SJSA1 (cell line): Measurements from ENCODE around the gene C4B. TPM values are rescaled to one million over a fixed set of nuclear protein-coding genes. Genes with fewer than 3 reads are reported as not detected.
"Not testable (repeated sequence)": the region's sequence is repeated elsewhere in the genome, so short reads cannot be mapped to it uniquely, and the experiment has no call there.

Source experiments
- DNase-seq, 2 experiments: peaks; one replicate each; pipeline ENCODE4 v3.0.0-alpha.2; 2015 to 2020; ENCODE audit warnings: low spot score in 2 of 2, low read depth in 1 of 2
- H3K27ac ChIP-seq: fragments of 250-450 bp; sonication (Bioruptor Pico); 2 replicates; pipeline ENCODE4 v1.5.1; 2020; ENCODE audit warnings: mild to moderate bottlenecking, moderate library complexity
- H3K27me3 ChIP-seq: fragments of 250-450 bp; sonication (Bioruptor Pico); replicated peaks from 2 replicates; pipeline ENCODE4 v1.5.1; 2020; ENCODE audit warnings: mild to moderate bottlenecking, moderate library complexity
- H3K36me3 ChIP-seq: fragments of 250-450 bp; sonication (Bioruptor Pico); 2 replicates; pipeline ENCODE4 v1.5.1; 2020; ENCODE audit warnings: mild to moderate bottlenecking
- H3K4me1 ChIP-seq: fragments of 250-450 bp; sonication (Bioruptor Pico); replicated peaks from 2 replicates; pipeline ENCODE4 v1.6.1; 2021; ENCODE audit warnings: mild to moderate bottlenecking
- H3K4me3 ChIP-seq: fragments of 250-450 bp; sonication (Bioruptor Pico); 2 replicates; pipeline ENCODE4 v1.5.1; 2020; ENCODE audit warnings: mild to moderate bottlenecking
- H3K9me3 ChIP-seq: fragments of 250-450 bp; sonication (Bioruptor Pico); replicated peaks from 2 replicates; pipeline ENCODE4 v1.5.1; 2020; ENCODE audit warnings: mild to moderate bottlenecking
- total RNA-seq: library from RNA; depleted of rRNA; stranded (reverse); fragments of >200 nt; shearing (Covaris generic); gene quantifications from 2 replicates; pipeline ENCODE4 v1.2.3, GENCODE V29; 2014

C4B gene
- total RNA-seq, 1 experiment from 2014 or later = 1.5 TPM

GRCh38 chr6:32046450-32047083 is 32.0 kb downstream of the C4B start:
- Histone ChIP-seq H3K9me3 (no peaks in the 10 kb centered on the region), H3K4me1 (peaks cover 22% of the 10 kb centered on the region), H3K36me3 (no peaks in the 10 kb centered on the region), H3K4me3 (no peak overlapping the region), H3K27me3 (no peaks in the 10 kb centered on the region), H3K27ac (peak overlapping the region; percentile 55; the same call in 1 of the 2 replicates)
- DNase-seq = no peak

DNA sequence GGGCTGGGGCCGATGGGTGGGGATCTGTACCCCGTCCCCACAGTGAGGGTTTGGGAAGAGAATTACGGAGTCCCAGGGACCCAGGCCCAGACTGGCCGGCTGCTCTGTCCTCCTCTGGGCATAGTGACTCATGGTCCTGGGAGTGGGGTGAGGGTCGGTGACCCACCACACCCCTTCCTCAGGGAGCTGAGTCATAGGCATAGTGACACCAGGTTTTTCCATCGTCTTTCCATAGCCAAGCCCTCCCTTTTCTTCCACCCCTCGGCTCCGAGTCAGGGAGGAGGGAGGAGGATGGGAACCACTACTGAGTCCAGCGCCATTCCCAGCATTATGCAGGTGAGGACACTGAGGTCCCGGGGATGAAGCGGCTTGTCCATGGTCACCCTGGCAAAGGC is 32.5 kb downstream of the C4B start:
- DNase-seq = peak in 1 of 2 experiments; percentile 37
- Histone ChIP-seq H3K9me3 (no peaks in the 10 kb centered on the region), H3K36me3 (no peaks in the 10 kb centered on the region), H3K27me3 (no peaks in the 10 kb centered on the region), H3K27ac (peak overlapping the region; percentile 55; the same call in 1 of the 2 replicates), H3K4me3 (no peak overlapping the region), H3K4me1 (peaks cover 22% of the 10 kb centered on the region)

DNA sequence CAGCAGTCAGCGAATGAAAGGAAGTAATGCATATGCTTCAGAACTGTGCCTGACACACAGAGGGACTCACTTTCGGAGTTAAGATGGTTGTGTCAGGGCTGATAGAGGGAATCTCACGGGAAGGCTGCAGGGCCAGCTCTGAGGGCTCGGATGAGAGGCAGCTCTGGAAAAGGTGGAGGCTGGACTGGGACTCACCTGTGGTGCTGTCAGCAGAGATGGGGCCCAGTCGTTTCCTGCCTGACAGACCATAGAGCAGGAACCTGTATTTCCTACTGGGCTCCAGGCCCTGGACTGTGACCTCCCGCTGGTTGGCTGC is 32.9 kb downstream of the C4B start:
- Histone ChIP-seq H3K27me3 (no peaks in the 10 kb centered on the region), H3K4me3 (no peak overlapping the region), H3K27ac (no peak overlapping the region), H3K9me3 (no peaks in the 10 kb centered on the region), H3K4me1 (peaks cover 22% of the 10 kb centered on the region), H3K36me3 (no peaks in the 10 kb centered on the region)
- DNase-seq = no peak

- no peaks in the 10 kb centered on the region for H3K36me3 ChIP-seq
- DNase-seq = peak; percentile 58 to 71
- H3K4me1 ChIP-seq = peaks cover 22% of the 10 kb centered on the region
- no peaks in the 10 kb centered on the region for H3K9me3 ChIP-seq
- H3K27ac ChIP-seq = no peak overlapping the region
- no peaks in the 10 kb centered on the region for H3K27me3 ChIP-seq
- H3K4me3 ChIP-seq = no peak overlapping the region
Observed at GRCh38 chr6:32047855-32048766, 33.5 kb downstream of the C4B start.

DNA sequence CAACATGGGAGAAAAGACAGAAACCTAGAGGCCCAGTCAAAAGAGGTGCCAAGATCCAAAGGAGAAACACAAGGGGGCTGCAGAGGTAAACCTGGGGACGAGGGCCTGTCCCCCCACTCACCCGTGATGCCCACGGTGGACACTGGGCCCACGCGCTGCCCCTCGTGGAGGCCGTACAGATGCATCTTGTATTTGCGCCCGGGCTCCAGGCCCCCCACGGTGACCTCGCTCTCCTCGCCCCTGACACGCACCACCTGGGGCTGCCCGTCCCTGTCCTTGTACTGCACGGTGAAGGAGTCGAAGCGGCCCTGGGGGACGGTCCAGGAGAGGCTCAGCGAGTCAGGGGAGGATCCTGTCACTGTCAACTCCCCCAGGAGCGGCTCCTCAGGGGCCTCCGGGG is 34.6 kb downstream of the C4B start:
- not testable (repeated sequence) for H3K36me3 ChIP-seq, DNase-seq, H3K27me3 ChIP-seq, H3K4me3 ChIP-seq, H3K9me3 ChIP-seq, H3K27ac ChIP-seq
- H3K4me1 ChIP-seq = peaks cover 22% of the 10 kb centered on the region

- H3K27me3 ChIP-seq, H3K36me3 ChIP-seq, H3K9me3 ChIP-seq, H3K27ac ChIP-seq, H3K4me3 ChIP-seq, DNase-seq: not testable (repeated sequence)
- peaks cover 22% of the 10 kb centered on the region for H3K4me1 ChIP-seq
Observed at GRCh38 chr6:32049736-32050135, 35.1 kb downstream of the C4B start.

DNA sequence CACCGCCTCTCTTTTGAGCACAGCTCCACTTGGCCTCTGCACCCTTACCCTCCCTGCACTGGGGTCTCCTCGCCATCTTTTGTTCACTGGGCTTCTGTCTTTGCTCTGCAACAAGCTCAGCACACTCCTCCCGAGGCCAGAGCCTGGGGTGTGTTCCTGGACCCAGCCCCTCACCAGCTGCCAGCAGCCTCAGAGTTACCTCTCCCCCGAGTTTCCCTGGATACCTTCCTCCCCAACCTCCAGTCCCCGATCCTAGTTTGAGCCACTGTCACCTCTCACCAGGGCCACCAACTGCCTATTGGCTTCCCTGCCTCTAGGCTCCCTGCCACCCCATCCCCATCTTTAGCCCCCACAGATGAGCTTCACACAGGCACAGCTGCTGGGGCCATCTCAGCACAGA is 36.0 kb downstream of the C4B start:
- no peak overlapping the region for H3K4me3 ChIP-seq
- H3K27me3 ChIP-seq = no peaks in the 10 kb centered on the region
- H3K4me1 ChIP-seq = peaks cover 22% of the 10 kb centered on the region
- no peak for DNase-seq
- no peaks in the 10 kb centered on the region for H3K36me3 ChIP-seq
- H3K9me3 ChIP-seq = no peaks in the 10 kb centered on the region
- H3K27ac ChIP-seq = no peak overlapping the region

DNA sequence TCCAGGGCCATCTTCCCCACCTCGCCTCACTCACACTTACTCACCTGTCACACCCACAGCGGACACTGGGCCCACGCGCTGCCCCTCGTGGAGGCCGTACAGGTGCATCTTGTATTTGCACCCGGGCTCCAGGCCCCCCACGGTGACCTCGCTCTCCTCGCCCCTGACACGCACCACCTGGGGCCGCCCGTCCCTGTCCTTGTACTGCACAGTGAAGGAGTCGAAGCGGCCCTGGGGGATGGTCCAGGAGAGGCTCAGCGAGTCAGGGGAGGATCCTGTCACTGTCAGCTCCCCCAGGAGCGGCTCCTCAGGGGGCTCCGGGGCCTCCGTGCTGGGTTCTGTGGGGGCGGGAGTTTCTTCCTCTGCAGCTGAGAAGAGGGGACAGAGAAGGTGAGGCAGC is 38.0 kb downstream of the C4B start:
- not testable (repeated sequence) for H3K36me3 ChIP-seq, H3K27me3 ChIP-seq, DNase-seq

GRCh38 chr6:32053314-32053713 is 38.7 kb downstream of the C4B start:
- not testable (repeated sequence) for H3K27ac ChIP-seq, H3K36me3 ChIP-seq, H3K27me3 ChIP-seq, H3K4me1 ChIP-seq, H3K9me3 ChIP-seq, H3K4me3 ChIP-seq, DNase-seq

More for the DNA sequence above, 38.0 kb downstream of the C4B start:
- H3K9me3 ChIP-seq, H3K4me3 ChIP-seq, H3K4me1 ChIP-seq, H3K27ac ChIP-seq: not testable (repeated sequence)

DNA sequence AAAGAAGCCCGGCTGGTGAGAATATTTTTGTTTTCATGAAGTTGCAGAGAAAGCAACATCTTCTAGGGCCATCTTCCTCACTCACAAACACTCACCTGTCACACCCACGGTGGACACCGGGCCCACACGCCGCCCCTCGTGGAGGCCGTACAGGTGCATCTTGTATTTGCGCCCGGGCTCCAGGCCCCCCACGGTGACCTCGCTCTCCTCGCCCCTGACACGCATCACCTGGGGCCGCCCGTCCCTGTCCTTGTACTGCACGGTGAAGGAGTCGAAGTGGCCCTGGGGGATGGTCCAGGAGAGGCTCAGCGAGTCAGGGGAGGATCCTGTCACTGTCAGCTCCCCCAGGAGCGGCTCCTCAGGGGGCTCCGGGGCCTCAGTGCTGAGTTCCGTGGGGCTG is 41.2 kb downstream of the C4B start:
- H3K36me3 ChIP-seq, H3K4me3 ChIP-seq, H3K4me1 ChIP-seq, DNase-seq, H3K9me3 ChIP-seq, H3K27ac ChIP-seq, H3K27me3 ChIP-seq: not testable (repeated sequence)

- Histone ChIP-seq H3K36me3 (no peaks in the 10 kb centered on the region), H3K9me3 (no peaks in the 10 kb centered on the region), H3K27me3 (peaks cover 4% of the 10 kb centered on the region; the same call in 1 of the 2 replicates), H3K4me3 (no peak overlapping the region), H3K4me1 (peaks cover 7% of the 10 kb centered on the region; the same call in 1 of the 2 replicates), H3K27ac (no peak overlapping the region)
- DNase-seq = no peak
Observed at GRCh38 chr6:32056254-32056653, 41.7 kb downstream of the C4B start.

- Histone ChIP-seq H3K27ac (no peak overlapping the region), H3K4me1 (peaks cover 7% of the 10 kb centered on the region; the same call in 1 of the 2 replicates), H3K36me3 (no peaks in the 10 kb centered on the region), H3K9me3 (no peaks in the 10 kb centered on the region), H3K4me3 (no peak overlapping the region), H3K27me3 (peaks cover 4% of the 10 kb centered on the region; the same call in 1 of the 2 replicates)
- DNase-seq = no peak
Observed at GRCh38 chr6:32057966-32058365, 43.4 kb downstream of the C4B start.

DNA sequence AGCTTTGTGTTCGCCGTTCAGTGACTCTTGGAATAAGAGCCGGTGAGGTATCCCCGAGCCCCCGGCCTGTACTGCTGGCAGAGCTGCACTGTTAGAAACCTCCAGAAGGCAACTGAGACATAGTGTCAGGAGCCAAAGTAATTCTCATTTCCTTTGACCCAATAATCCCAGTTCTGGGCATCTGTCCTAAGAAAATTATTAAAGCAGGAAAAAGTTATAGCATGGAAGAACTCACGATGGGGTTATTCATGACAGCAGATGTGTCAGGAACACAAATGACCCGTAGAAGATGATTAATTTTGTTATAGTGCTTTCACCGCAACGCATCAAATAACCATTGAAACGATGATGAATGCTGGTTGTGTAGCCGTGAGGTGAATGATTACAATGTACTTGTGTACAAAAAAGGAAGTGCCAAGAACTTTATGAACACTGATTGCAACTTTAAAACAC is 43.9 kb downstream of the C4B start:
- Histone ChIP-seq H3K4me3 (no peak overlapping the region), H3K27me3 (peaks cover 4% of the 10 kb centered on the region; the same call in 1 of the 2 replicates), H3K27ac (no peak overlapping the region), H3K4me1 (peaks cover 7% of the 10 kb centered on the region; the same call in 1 of the 2 replicates), H3K9me3 (no peaks in the 10 kb centered on the region), H3K36me3 (no peaks in the 10 kb centered on the region)
- DNase-seq = no peak

GRCh38 chr6:32060966-32061655 is 46.5 kb downstream of the C4B start:
- H3K4me3 ChIP-seq = no peak overlapping the region
- no peaks in the 10 kb centered on the region for H3K9me3 ChIP-seq
- peaks cover 4% of the 10 kb centered on the region; the same call in 1 of the 2 replicates for H3K27me3 ChIP-seq
- H3K27ac ChIP-seq = no peak overlapping the region
- peaks cover 7% of the 10 kb centered on the region; the same call in 1 of the 2 replicates for H3K4me1 ChIP-seq
- no peak for DNase-seq
- no peaks in the 10 kb centered on the region for H3K36me3 ChIP-seq
